Ishikawa (cell line): Measurements from ENCODE around the gene FBXL20.
A peak's percentile ranks its signal among the peaks of the same experiment; 100 is the strongest.

ENCODE experiments used
- CEBPB ChIP-seq: IDR thresholded peaks from 2 replicates; pipeline ENCODE4 v1.6.1; 2012
- CREB1 ChIP-seq: IDR thresholded peaks from 2 replicates; pipeline ENCODE4 v1.6.1; 2012; ENCODE audit warnings: low read depth
- EGR1 ChIP-seq: IDR thresholded peaks from 2 replicates; pipeline ENCODE4 v1.6.1; 2012
- EP300 ChIP-seq: IDR thresholded peaks from 2 replicates; pipeline ENCODE4 v1.6.1; 2012; ENCODE audit warnings: borderline replicate concordance
- FOXM1 ChIP-seq: IDR thresholded peaks from 2 replicates; pipeline ENCODE4 v1.6.1; 2012; ENCODE audit warnings: low read depth, borderline replicate concordance
- MAX ChIP-seq: IDR thresholded peaks from 2 replicates; pipeline ENCODE4 v1.6.1; 2012
- NFIC ChIP-seq: IDR thresholded peaks from 2 replicates; pipeline ENCODE4 v1.6.1; 2012
- RAD21 ChIP-seq: IDR thresholded peaks from 2 replicates; pipeline ENCODE4 v1.6.1; 2012; ENCODE audit warnings: low read depth
- REST ChIP-seq: IDR thresholded peaks from 2 replicates; pipeline ENCODE4 v1.6.1; 2012; ENCODE audit warnings: low read depth, mild to moderate bottlenecking
- TAF1 ChIP-seq: IDR thresholded peaks from 2 replicates; pipeline ENCODE4 v1.6.1; 2012; ENCODE audit warnings: low read depth, mild to moderate bottlenecking
- TCF12 ChIP-seq: IDR thresholded peaks from 2 replicates; pipeline ENCODE4 v1.6.1; 2012; ENCODE audit warnings: low read depth
- TEAD4 ChIP-seq: IDR thresholded peaks from 2 replicates; pipeline ENCODE4 v1.6.1; 2012
- USF1 ChIP-seq: IDR thresholded peaks from 2 replicates; pipeline ENCODE4 v1.6.1; 2012
- YY1 ChIP-seq: IDR thresholded peaks from 2 replicates; pipeline ENCODE4 v1.6.1; 2012; ENCODE audit warnings: low read depth
- ZBTB7A ChIP-seq: IDR thresholded peaks from 2 replicates; pipeline ENCODE4 v1.6.1; 2012; ENCODE audit warnings: low read depth

FBXL20 gene

GRCh38 chr17:39401412-39402243, at the start of gene FBXL20:
Gene FBXL20, minus strand, starts transcription at chr17:39401626. Its CDS starts 224 bp downstream, at chr17:39401402.
- peak; percentile 45; the same call in 1 of the 2 replicates for TF ChIP-seq TAF1
- TF ChIP-seq NFIC: no peak
- TF ChIP-seq ZBTB7A: no peak
- TF ChIP-seq CEBPB: no peak
- TF ChIP-seq FOXM1: peak; percentile 72
- peak; percentile 49 for TF ChIP-seq MAX
- no peak for TF ChIP-seq RAD21
- no peak; the same call in 1 of the 2 replicates for TF ChIP-seq USF1
- TF ChIP-seq EGR1: no peak
- TF ChIP-seq TEAD4: no peak
- TF ChIP-seq YY1: no peak; the same call in 1 of the 2 replicates
- no peak for TF ChIP-seq CREB1
- TF ChIP-seq TCF12: peak; percentile 57; the same call in 1 of the 2 replicates
- 0 out of 2 replicates have a peak, but pooled peaks have one; percentile 17 for TF ChIP-seq EP300
- TF ChIP-seq REST: no peak

- TF ChIP-seq CEBPB (peak; percentile 26; the same call in 1 of the 2 replicates), TCF12 (peak; percentile 16; the same call in 1 of the 2 replicates), MAX (peak; percentile 81), RAD21 (no peak), FOXM1 (no peak), USF1 (no peak), CREB1 (0 out of 2 replicates have a peak, but pooled peaks have one; percentile 6), TAF1 (peak; percentile 93), YY1 (peak; percentile 96), ZBTB7A (no peak), TEAD4 (no peak)
Measured at GRCh38 chr17:39450847-39451581, 49.6 kb upstream of the FBXL20 start, which contains the start of gene MED1. Gene MED1, minus strand, starts transcription at chr17:39451263. Its CDS starts 201 bp downstream, at chr17:39451062.

GRCh38 chr17:39450051-39450450, 48.6 kb upstream of the FBXL20 start:
- TF ChIP-seq EGR1: no peak

- TF ChIP-seq EP300 (no peak), FOXM1 (no peak), ZBTB7A (no peak), TAF1 (no peak), CEBPB (no peak), YY1 (no peak), EGR1 (no peak), USF1 (no peak), RAD21 (no peak), REST (no peak), TCF12 (no peak), NFIC (no peak)
Measured at GRCh38 chr17:39447561-39447960, 46.1 kb upstream of the FBXL20 start.
